Mucosa of rectum (tissue), 2 donors: ENCODE results near the gene TRIM62.

Source experiments
- H3K27ac ChIP-seq, 2 donors: one replicate each; pipeline ENCODE4 v1.7.0; 2013; ENCODE audit warnings: inconsistent platforms in 2 of 2, low read depth in 2 of 2, low read length in 2 of 2
- H3K27me3 ChIP-seq, 2 donors: one replicate each; pipeline ENCODE4 v1.7.0; 2013; ENCODE audit warnings: low read length in 2 of 2; ENCODE audit not compliant: control insufficient read depth in 2 of 2, insufficient read depth in 2 of 2
- H3K36me3 ChIP-seq, 2 donors: one replicate each; pipeline ENCODE4 v1.7.0; 2013; ENCODE audit warnings: low read length in 2 of 2; ENCODE audit not compliant: control insufficient read depth in 2 of 2, insufficient read depth in 2 of 2
- H3K4me1 ChIP-seq, 2 donors: one replicate each; pipeline ENCODE4 v1.7.0; 2013; ENCODE audit warnings: low read length in 2 of 2, mild to moderate bottlenecking in 1 of 2; ENCODE audit not compliant: control insufficient read depth in 2 of 2, insufficient read depth in 2 of 2
- H3K4me3 ChIP-seq, 2 donors: one replicate each; pipeline ENCODE4 v1.7.0; 2013; ENCODE audit warnings: low read length in 2 of 2
- H3K9ac ChIP-seq, 2 donors: one replicate each; pipeline ENCODE4 v1.7.0; 2013; ENCODE audit warnings: low read length in 2 of 2, low read depth in 1 of 2, mild to moderate bottlenecking in 1 of 2
- H3K9me3 ChIP-seq, 2 donors: one replicate each; pipeline ENCODE4 v1.7.0; 2013; ENCODE audit warnings: low read length in 2 of 2; ENCODE audit not compliant: control insufficient read depth in 2 of 2
- donor health status: healthy.
- donor health status: Normal muscosa, but diverticular disease.

TRIM62 gene

DNA sequence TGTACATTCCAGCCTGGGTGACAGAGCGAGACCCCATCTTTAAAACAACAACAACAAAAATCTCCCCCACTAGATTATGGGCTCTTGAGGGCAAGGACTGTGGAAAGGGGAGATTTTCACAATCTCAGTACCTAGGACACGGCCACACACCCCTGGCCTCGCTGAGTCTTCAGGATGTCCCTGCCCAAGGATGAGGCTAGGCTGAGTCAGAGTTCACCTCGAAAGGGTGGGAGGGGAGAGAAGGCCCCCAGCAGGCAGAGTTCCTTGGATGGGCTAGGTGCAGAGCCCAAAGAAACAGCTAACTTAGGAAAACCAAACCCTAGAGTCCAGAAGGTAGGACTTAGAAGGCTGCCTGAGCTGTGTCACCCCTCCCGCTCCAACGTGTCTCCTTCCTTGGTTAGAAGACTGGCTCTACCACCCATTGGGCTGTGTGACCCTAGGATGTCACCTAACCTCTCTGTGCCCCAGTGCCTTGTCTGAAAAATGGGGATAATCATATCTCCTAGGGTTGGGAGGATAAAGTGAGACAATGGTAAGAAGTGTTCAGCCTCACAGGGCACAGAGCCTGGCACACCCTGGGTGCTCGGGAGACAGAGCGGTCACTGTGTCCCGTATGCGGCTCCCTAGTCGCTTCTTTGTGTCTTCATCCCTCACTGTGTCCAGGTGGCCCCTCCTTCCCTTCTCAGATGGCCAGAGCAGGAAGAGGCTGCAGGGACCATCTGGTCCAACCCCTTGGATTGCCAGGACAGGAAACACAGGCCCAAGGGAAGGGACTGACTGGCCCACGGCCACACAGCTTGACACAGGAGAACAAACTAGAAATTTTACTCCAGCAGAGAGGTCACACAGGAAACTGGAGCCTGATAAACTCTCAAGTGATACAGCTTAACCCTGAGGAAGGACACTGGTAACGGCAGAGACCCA is 11.2 kb downstream of the TRIM62 start:
- Histone ChIP-seq H3K4me3 (no peak overlapping the region), H3K4me1 (no peaks in the 10 kb centered on the region), H3K27ac (no peak overlapping the region), H3K27me3 (no peaks in the 10 kb centered on the region), H3K9me3 (no peaks in the 10 kb centered on the region), H3K36me3 (peaks cover 4 to 6% of the 10 kb centered on the region in 2 donors), H3K9ac (no peak overlapping the region)

DNA sequence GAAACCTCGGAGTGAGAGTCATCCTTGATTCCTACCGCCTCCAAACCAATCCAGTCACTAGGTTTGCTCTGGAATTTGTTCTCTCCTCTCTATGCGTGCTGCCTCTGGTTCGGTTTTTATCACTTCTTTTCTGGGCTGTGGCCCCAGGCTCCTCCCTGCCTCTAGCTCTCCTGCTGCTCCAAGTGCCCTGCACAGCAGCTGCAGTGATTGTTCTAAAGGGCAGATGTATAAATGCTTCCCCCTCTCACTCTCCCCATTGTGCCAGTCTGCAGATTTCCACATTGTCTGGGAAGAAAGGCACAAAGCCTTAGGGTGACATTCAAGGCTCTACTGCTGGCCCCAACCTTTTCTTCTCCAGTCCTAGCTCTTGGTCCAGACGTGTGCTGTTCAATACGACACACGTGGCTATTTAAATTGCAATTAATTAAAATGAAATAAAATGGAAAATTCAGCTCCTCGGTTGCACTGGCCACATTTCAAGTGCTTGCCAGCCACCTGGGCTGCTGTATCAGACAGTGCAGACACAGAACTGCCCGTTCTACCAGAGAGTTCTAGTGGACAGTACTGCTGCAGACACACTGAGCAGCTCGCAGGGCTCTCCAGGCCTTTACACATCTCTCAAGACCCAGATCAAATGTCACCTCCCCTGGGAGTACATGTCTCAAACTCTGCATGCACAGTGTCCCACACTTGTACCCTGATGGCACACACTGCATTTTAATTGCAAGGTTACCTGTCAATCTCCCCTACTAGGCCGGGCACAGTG is 12.4 kb downstream of the TRIM62 start:
- Histone ChIP-seq H3K36me3 (peaks cover 0 to 6% of the 10 kb centered on the region in 2 donors), H3K27me3 (no peaks in the 10 kb centered on the region), H3K9me3 (no peaks in the 10 kb centered on the region), H3K27ac (no peak overlapping the region), H3K4me3 (no peak overlapping the region), H3K4me1 (no peaks in the 10 kb centered on the region), H3K9ac (no peak overlapping the region)

DNA sequence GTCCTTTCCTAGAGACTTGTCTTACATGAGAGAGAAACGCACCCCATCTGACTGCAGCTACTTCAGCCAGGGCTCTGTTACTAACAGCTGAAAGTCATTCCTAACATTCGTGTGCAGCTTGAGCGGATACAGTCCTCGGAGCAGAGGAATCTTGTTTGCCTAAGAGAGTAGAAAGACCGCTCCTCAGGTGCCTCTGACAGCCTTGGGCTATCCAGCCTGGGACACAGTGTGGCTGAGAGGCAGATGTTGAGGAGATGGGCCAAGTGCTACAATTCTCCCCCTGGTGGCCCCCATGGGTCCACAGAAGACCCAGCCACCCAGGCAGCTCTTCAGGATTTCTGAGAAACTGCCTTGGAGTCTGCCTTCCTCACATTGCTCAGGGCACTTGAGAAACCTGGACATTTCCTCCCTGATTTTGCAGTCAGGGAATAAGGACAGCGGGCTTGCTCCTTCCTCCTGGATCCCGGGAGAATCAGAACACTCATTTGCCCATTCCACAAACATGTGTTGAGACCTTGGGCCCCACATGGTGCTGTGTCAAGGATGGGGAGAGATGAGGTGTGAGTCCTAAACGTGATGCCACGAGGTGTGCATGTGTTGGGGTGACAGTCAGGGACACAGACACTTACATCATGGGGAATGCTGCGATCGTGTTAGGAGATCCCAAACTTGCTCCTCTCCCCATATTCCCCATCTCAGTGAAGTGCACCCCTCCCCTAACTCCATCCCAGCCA is 13.1 kb downstream of the TRIM62 start:
- no peaks in the 10 kb centered on the region for H3K4me1 ChIP-seq
- H3K36me3 ChIP-seq, result peaks cover 0 to 6% of the 10 kb centered on the region in 2 donors
- H3K9me3 ChIP-seq, result no peaks in the 10 kb centered on the region
- H3K27me3 ChIP-seq, result no peaks in the 10 kb centered on the region
- H3K9ac ChIP-seq, result no peak overlapping the region
- no peak overlapping the region for H3K4me3 ChIP-seq
- H3K27ac ChIP-seq, result no peak overlapping the region

DNA sequence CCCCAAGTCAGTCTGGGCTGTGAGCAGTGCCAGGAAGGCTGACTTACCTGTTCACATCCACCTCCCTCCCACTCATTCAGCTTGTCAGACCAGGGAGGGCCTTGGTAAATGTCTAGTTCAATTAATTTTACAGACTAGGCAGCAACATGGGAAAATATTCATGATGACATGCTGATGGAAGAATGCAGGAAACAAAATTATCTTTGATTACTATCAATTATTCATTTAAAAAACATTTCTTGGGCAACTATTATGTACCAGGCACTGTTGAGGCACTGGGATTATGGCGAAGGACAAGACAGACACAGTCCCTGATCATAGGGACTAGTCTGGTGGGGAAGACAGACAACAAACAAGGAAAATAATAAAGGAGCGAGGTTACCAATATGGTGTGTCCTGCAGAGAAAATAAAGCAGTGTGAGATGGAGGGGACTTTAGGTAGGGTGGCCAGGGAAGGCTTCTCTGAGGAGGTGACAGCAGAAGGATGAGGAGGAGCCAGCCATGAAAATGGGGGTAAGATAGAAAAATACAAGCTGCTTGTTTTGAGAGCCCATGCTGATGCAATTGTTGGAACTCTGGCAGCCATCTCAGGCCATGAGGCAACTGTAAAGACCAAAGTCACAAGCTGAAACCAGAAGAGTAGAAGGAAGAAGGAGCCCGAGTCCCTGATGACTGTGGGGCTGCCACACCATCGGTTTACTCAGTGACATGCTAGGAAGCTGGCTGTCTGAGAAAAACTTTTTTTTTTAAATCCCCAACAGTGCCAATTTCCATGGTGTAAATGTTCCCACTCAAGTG is 14.0 kb downstream of the TRIM62 start:
- Histone ChIP-seq H3K4me3 (no peak overlapping the region), H3K36me3 (peaks cover 0 to 4% of the 10 kb centered on the region in 2 donors), H3K27ac (no peak overlapping the region), H3K27me3 (no peaks in the 10 kb centered on the region), H3K4me1 (no peaks in the 10 kb centered on the region), H3K9ac (no peak overlapping the region), H3K9me3 (no peaks in the 10 kb centered on the region)

DNA sequence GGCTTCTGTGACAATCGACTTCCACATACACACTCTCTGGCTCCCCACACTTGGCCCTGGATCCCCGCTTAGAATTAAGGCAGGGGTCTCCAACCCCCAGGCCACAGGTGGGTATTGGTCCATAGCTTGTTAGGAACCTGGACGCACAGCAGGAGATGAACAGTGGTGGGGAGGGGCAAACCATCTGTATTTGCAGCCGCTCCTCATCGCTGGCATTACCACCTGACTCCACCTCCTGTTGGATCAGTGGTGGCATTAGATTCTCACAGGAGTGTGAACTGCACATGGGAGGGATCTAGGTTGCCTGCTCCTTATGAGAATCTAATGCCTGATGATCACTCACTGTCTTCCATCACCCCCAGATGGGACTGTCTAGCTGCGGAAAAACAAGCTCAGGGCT is 16.0 kb downstream of the TRIM62 start:
- Histone ChIP-seq H3K27me3 (no peaks in the 10 kb centered on the region), H3K9me3 (no peaks in the 10 kb centered on the region), H3K9ac (no peak overlapping the region), H3K4me3 (no peak overlapping the region), H3K27ac (no peak overlapping the region), H3K36me3 (peaks cover 0 to 4% of the 10 kb centered on the region in 2 donors), H3K4me1 (no peaks in the 10 kb centered on the region)

DNA sequence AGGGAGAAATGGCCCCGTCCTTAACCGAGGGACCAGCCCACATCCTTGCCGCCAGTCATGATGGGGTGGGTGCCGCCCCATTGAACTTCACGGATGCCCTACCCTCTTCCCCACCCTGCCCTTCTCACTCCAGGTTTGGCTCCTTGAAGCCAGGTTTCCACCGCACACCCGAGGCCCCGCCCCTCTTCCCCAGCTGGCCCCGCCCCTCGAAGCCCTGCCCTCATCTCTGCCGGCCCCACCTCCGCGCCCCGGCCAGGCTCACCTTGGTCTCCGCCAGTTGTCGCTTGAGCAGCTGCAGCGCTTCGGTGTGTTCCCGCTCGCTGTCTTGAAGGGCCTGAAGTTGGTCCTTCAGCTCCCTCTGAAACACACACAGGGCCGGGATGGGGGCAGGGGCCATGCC is 16.6 kb downstream of the TRIM62 start:
- no peak overlapping the region for H3K9ac ChIP-seq
- H3K27ac ChIP-seq, result no peak overlapping the region
- H3K4me1 ChIP-seq, result no peaks in the 10 kb centered on the region
- H3K4me3 ChIP-seq, result no peak overlapping the region
- H3K36me3 ChIP-seq, result peaks cover 0 to 4% of the 10 kb centered on the region in 2 donors
- H3K9me3 ChIP-seq, result no peaks in the 10 kb centered on the region
- H3K27me3 ChIP-seq, result no peaks in the 10 kb centered on the region

DNA sequence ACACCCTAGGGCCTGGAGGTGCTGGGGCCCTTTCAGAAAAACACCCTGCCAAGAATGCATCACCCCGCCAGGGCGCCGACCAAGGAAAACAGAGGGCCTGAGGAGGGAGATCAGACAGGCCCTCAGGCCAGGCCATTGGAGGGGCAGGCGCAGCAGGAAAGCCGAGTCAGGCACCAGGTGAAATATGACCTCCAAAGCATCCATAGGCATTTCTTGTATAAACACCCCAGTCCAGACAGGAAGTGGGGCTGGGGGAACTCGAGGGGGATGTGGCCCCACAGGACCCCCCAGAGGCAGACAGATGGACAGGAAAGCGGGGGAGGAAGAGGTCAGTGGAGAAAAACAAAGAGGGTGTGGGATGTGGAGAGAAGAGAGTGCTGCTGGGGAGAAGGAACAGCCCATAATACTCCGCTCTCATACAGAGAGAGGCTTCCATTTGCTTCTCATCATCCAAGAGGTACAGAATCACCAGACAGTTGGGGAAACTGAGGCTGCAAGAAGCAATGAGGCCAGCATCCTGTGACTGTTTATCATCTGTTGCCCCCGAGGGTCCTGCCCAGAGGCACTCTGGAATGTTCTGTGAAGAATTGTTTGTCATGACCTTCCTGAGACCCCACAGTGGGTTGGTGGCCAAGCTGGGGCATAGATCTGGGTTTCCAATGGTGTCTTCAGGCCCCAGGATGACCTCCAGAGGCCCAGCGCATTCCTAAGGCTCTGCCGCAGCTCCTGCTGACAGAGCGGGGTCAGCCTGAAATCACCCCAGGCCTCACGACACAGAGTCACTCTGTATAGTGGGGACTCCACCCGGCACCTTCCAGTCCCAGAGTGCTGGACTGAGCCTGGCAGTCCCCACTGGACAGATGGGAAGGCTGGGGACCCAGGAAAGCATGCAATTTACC is 18.0 kb downstream of the TRIM62 start:
- no peaks in the 10 kb centered on the region for H3K27me3 ChIP-seq
- H3K9ac ChIP-seq, result no peak overlapping the region
- H3K36me3 ChIP-seq, result peaks cover 2 to 4% of the 10 kb centered on the region in 2 donors
- no peaks in the 10 kb centered on the region for H3K4me1 ChIP-seq
- no peak overlapping the region for H3K4me3 ChIP-seq
- H3K27ac ChIP-seq, result no peak overlapping the region
- H3K9me3 ChIP-seq, result no peaks in the 10 kb centered on the region

DNA sequence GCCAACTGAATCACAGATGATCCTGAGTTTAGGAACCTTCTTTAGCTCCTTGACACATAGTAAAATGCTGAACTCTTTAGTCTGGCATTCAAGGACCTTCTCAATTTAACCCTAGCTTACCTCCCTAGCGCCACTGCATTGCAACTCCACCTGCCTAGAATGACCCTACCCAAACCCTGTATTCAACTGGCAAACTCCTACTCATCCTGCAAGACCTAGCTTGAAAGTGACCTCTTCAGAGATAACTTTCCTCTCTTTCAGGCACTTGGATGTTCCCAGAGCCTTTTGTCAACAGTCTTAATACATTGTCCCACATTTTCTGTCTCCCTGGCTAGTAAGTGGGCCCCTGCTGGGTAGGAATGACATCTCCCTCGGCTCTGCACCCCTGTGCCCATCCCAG is 19.7 kb downstream of the TRIM62 start:
- H3K9me3 ChIP-seq, result no peaks in the 10 kb centered on the region
- H3K4me1 ChIP-seq, result no peaks in the 10 kb centered on the region
- H3K9ac ChIP-seq, result no peak overlapping the region
- H3K36me3 ChIP-seq, result peaks cover 2 to 8% of the 10 kb centered on the region in 2 donors
- H3K27me3 ChIP-seq, result no peaks in the 10 kb centered on the region
- H3K27ac ChIP-seq, result no peak overlapping the region
- no peak overlapping the region for H3K4me3 ChIP-seq
